Fibroblast of mammary gland (primary cell): ENCODE data around the gene ZNF577.
"Not testable (repeated sequence)": the region's sequence is repeated elsewhere in the genome, so short reads cannot be mapped to it uniquely, and the experiment has no call there.

Source experiments
- DNase-seq: peaks from one replicate; pipeline ENCODE4 v3.0.0-alpha.2; 2010; ENCODE audit warnings: low read depth
- H3K4me3 ChIP-seq: 2 replicates; pipeline ENCODE4 v1.5.1; 2011; ENCODE audit warnings: low read depth, mild to moderate bottlenecking, low read length, moderate library complexity; ENCODE audit not compliant: control insufficient read depth
- CTCF ChIP-seq: conservative IDR thresholded peaks from 2 replicates; pipeline ENCODE4 v1.5.1; 2011; ENCODE audit warnings: low read depth, low read length, inconsistent platforms; ENCODE audit not compliant: control insufficient read depth, insufficient read depth

Gene ZNF577

GRCh38 chr19:51919606-51920005 is 31.9 kb upstream of the ZNF577 start:
- no peak overlapping the region for H3K4me3 ChIP-seq
- no peak for DNase-seq
- TF ChIP-seq CTCF: no peak

GRCh38 chr19:51916167-51916566 is 28.4 kb upstream of the ZNF577 start:
- no peak for DNase-seq
- no peak for TF ChIP-seq CTCF
- no peak overlapping the region for H3K4me3 ChIP-seq

- H3K4me3 ChIP-seq: no peak overlapping the region
- no peak for DNase-seq
- TF ChIP-seq CTCF: no peak
Observed at GRCh38 chr19:51915324-51915867, 27.6 kb upstream of the ZNF577 start.

- DNase-seq, H3K4me3 ChIP-seq: not testable (repeated sequence)
Observed at GRCh38 chr19:51907981-51908380, 20.2 kb upstream of the ZNF577 start.

GRCh38 chr19:51906108-51906507 is 18.4 kb upstream of the ZNF577 start:
- DNase-seq, H3K4me3 ChIP-seq: not testable (repeated sequence)

GRCh38 chr19:51905639-51906038 is 17.9 kb upstream of the ZNF577 start:
- not testable (repeated sequence) for DNase-seq, H3K4me3 ChIP-seq

- DNase-seq: no peak
- H3K4me3 ChIP-seq: no peak overlapping the region
- TF ChIP-seq CTCF: no peak
Observed at GRCh38 chr19:51905206-51905605, 17.5 kb upstream of the ZNF577 start.

GRCh38 chr19:51904331-51905165 is 16.8 kb upstream of the ZNF577 start, which contains the start of gene ZNF649:
TSS of gene ZNF649 (minus strand) at chr19:51905017. CDS start at chr19:51900107, 4,910 bp downstream.
- DNase-seq: peak; percentile 83
- TF ChIP-seq CTCF: no peak
- peak within 1 kb of the TSS; percentile 94 for H3K4me3 ChIP-seq
